HG03432 (cell line): ENCODE measurements around the gene KCNJ15.

ENCODE experiments used
- ATAC-seq: cut with Tn5 transposase; IDR thresholded peaks from one replicate; pipeline ENCODE4 v1.9.1; 2021; ENCODE audit warnings: mild to moderate bottlenecking, moderate library complexity; ENCODE audit not compliant: unreplicated experiment

The KCNJ15 gene

DNA sequence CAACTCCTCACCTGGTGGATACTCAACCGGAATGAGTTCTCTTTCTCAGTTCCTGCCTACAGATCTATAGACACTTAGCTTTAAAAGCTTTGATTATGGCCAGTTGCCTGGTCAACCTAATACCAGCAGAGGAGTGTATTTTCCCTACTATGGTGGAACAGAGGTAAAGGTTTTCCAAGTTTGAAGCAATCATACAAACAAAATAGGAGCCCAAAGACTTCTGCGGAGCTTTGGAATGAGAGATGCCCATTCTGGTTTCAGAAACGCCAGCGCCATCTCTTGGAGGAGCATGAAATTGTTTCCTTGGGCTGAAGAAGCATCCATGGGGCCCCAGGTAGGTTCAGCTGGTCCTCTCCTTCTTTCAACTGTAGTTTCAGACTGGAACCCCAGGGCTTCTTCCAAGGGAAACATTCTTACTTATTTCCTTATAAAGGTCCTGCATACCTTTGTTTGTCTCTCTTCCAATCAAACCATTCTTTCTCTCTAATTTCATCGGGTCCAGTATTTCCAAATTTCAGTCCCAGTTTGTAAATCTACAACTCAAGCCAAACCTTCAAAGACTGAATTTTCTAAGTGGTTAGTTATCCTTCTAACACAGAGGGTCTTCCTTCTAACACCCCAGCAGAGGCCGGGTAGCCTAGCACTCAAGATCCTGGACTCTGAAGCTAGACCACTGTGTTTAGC, 95.9 kb downstream of the KCNJ15 start:
- no peak for ATAC-seq

DNA sequence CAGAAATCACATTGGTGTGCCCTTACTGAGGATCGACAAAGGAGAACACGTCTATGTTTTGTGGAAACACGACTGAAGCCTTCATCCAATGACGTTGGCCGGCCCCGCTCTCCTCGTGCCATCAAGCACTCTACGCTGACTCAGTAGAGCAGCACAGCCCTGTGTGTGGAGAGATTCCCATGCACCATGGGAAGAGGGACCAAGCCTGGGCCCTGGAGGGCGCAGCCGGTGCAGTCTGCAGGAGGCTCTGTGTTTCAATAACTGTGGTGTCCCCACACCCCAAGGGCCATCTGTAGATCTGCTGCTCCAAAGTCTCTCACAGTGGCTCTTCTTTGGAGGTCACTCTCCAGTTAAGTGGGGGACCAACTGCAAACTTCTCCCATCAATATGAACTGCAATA, 97.4 kb downstream of the KCNJ15 start:
- no peak for ATAC-seq

DNA sequence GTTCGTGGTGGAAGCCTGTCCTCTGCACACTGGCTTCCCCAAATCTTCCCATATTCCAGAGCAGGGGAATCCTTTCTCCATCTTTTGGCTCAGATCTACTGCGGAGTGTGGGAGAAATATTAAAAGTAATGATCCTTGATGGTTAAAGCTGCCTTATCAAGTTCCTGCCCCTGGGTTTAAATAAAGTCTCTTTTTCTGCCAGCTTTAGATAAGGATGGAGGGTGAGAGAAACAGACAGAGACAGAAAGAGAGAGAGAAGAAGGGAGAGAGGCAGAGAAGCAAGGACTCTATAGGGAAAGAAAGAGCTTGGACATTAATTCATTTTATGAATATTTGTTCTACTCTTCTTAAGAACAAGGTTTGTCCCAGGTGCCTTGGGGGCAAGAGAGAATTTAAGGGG, 98.0 kb downstream of the KCNJ15 start:
- ATAC-seq: no peak

DNA sequence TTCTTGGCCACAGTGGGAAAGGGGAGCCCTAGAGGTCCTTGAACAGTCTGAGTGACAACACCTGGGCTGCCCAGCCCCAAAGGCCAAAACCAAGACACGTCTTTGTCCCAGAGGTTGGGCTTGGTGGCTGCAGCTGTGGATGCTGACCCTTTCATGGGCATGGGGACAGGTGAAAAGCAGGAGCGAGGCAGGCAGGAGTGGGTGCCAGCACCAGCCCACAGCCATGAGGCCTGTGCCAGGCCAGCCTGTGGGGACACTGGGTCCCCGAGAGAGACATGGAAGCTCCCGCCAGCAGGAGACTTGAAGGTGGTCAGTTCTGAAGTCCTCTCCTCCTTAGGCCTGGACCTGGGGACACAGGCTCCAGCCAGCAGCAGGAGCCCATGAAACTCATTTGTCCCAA, 98.6 kb downstream of the KCNJ15 start:
- no peak for ATAC-seq

DNA sequence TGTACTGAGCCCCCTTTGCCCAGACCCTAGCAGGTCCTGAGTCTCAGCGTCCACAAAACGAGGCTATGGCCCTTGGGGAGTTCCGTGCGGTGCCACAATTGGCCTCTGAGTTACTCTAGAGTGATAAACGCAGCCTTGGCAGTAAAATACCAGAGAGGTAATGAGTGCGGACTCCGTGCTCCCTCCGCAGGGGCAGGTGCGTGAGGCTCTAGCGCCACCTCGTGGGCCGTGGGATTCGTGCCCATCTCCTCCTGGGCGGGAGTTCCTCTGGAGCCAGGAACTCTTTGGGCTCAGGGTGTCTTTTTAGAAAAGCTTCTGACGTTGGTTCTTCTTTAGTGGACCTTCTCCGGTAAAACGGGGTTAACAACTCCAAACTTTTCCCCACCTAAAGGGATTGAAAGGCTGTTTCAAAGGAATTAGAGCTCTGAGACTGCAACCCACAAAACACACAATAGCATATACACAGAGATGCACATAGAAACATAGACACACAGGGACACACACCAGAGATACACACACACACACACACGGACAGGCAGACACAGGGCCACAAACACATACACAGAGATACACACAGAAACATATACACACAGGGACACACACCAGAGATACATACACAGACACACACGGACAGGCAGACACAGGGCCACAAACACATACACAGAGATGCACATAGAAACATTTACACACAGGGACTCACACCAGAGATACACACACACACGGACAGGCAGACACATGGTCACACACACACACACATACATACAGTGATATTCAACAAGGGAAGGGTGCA, 99.4 kb downstream of the KCNJ15 start:
- ATAC-seq: peak; percentile 72
